GM18498 (cell line): ENCODE data around the gene ANKRD9.

Experiments used
- ATAC-seq: cut with Tn5 transposase; IDR thresholded peaks from one replicate; pipeline ENCODE4 v1.9.1; 2021; ENCODE audit warnings: mild to moderate bottlenecking, moderate library complexity; ENCODE audit not compliant: unreplicated experiment

The ANKRD9 gene

GRCh38 chr14:102479777-102480176 is 29.8 kb downstream of the ANKRD9 start:
- ATAC-seq, result no peak

DNA sequence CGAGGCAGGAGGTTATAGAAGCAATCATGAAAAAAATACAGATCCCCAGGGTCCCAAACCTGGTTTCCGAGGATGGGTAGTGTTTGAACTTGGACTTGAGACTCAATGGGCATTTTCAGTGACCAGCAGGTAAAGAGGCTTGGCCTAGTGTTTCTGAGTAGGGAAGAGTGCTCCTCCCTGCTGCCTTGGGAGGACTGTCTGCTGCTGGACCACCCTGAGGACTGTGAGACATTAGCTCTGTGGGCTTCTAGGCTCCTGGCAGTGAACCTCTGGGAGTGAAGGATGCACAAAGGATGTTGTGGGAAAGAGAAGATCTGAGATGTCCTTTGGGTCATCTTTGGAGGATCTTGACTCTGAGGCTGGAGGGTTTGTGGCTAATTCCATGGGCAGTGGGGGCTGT is 30.5 kb downstream of the ANKRD9 start:
- ATAC-seq, result no peak

DNA sequence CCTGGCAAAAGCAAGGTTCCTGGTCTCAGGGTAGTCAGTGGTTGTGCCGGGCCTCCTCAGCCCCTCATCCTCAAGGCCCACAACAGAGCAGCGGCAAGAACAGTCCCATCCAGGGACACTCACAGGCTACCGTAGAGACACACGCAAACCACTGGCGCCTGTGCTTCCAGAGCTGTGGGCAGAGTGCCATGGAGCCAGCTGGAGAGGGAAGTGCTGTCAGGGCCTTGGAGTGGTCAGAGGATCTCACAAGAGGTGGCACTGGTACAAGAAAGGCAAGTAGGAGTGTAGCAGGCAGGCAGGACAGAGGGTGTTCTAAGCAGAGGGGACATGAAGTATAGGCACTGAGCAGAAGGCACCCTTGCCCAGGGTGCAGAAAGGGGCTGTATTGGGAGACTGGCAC is 34.6 kb downstream of the ANKRD9 start:
- ATAC-seq, result no peak

DNA sequence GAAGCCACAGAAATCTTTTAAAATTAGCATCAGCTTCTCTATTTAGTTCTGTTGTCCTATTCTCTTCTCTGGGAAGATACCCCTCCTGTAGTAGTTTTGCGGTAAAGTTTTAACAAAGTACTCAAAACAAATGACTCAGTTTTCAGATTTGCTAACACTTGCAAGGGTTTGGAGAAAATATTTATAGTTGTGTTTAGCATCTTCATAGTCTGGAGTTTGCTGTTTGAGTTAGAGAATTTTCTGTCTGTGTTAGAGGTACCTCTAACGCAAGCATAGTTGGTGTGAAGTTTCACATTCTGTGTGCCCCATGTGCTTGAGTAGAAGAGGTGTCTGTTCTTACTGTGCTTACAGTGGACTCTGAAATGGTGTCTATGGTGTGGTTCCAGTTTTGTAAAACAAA is 36.0 kb downstream of the ANKRD9 start:
- no peak for ATAC-seq

GRCh38 chr14:102472791-102473150 is 36.8 kb downstream of the ANKRD9 start:
- no peak for ATAC-seq

DNA sequence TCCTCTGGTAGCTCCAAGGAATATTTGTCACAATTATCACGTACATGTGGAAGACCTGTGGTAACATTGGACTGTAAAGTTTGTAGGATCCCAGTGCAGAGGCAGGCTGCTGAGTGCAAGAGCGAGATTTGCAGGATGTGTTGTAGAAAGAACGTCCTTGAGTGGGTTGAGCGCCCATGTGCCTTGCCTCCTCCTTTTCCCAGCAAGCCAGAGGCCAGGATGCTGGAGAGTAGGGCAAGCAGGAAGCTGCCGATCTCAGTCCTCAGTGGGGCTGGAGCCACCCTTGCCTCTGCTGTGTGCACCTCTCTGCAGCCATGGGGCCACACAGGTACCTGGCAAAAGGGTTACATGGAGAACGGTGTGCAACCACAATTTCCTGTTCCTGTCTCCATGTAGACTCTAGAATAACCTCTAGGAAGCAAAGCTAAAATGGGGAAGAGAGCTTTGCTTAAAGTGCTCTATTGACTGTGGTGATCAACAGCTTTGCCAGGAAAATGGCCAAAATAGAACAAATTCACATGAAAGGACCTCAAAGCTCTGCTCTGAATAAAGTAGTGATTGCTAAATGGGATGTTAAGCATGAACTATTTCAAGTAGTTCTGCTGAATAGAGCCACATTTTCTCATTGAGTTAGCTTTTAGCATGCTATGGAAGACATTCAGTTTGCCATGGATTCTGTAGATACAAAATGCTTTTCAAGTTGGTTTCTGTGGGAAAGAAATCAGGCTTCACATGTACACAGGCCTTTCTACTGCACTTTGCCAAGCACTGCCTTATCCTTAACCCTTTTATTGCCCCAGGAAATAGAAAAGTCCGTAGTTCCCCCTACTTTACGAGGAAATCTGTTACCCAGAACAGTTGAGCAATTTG is 37.4 kb downstream of the ANKRD9 start:
- no peak for ATAC-seq

DNA sequence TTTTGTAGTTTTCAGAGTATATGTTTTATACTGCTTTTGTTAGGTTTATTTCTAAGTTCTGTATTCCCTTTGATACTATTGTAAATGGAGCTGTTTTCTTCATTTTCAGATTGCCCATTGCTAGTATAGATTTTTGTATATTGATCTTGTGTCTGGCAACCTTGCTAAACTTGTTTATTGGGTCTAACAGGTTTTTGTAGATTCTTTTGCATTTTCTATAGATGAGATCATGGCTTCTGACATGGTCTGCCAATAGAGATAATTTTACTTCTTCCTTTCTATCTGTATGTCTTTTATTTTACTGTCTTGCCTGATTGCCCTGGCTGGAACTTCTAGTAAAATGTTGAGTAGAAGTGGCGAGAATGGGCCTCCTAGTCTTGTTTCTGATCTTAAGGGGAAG is 40.3 kb downstream of the ANKRD9 start:
- ATAC-seq, result no peak

- no peak for ATAC-seq
Observed at GRCh38 chr14:102464846-102465341, 44.7 kb downstream of the ANKRD9 start.

- ATAC-seq, result no peak
Observed at GRCh38 chr14:102464006-102464405, 45.6 kb downstream of the ANKRD9 start.

DNA sequence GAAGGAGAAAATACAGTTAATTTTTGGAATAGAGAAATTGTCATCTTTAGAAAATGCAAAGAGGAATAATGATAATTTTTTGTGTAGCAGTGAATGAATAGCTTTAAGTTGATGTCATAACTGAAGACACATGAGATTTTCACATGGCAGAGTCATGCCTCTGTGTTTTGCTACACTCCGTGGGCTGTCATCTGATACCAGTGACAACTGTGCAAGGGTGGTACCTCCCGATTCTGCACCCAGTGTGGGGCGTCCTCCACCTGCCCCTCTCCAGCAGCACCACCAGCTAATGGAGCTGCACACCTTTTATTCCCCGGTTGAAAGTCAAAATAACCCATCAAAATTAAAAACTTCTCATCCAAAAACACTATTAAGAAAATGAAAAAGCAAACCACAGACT is 47.2 kb downstream of the ANKRD9 start:
- no peak for ATAC-seq

GRCh38 chr14:102461490-102462338 is 47.9 kb downstream of the ANKRD9 start:
- ATAC-seq, result no peak

GRCh38 chr14:102457509-102457908 is 52.1 kb downstream of the ANKRD9 start:
- ATAC-seq, result no peak

- no peak for ATAC-seq
Observed at GRCh38 chr14:102454711-102455110, 54.9 kb downstream of the ANKRD9 start.

DNA sequence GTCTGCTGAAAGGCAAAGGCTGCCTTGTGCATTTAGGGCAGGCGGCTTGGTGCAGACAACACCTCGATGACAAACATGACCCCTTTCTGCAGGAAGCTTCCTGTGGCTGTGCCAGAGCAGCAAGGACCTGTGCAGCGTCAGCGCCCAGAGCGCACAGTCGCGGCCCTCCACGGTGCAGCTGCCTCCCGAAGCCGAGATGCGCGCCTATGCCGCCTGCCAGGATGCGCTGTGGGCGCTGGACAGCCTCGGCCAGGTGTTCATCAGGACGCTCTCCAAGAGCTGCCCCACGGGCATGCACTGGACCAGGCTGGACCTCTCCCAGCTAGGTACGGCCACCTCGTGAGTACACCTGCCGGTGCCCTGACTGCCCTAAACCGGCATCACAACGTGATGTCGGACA is 57.3 kb downstream of the ANKRD9 start:
- no peak for ATAC-seq
